DMS114 treated with DMSO at 0.1 percent for 48 hours (cell line): ENCODE results near the gene KIF9.
"Not testable (repeated sequence)": the region's sequence is repeated elsewhere in the genome, so short reads cannot be mapped to it uniquely, and the experiment has no call there.

Source experiments
- DNase-seq: peaks from one replicate; lab custom pipeline; 2025; ENCODE audit not compliant: unreplicated experiment; lab: John Stamatoyannopoulos, UW

KIF9 gene

GRCh38 chr3:47282424-47283192 lies at the start of gene KIF9, which contains the start of gene KLHL18:
Gene KIF9 (minus strand): TSS chr3:47282799. CDS start chr3:47277374, 5,425 bp downstream.
Gene KLHL18 (plus strand): TSS chr3:47282944. CDS start chr3:47282966, 22 bp downstream.
- DNase-seq: peak; percentile 89

- DNase-seq: peak; percentile 32
Observed at GRCh38 chr3:47324278-47324865, 41.8 kb upstream of the KIF9 start.

GRCh38 chr3:47323431-47324277 lies 41.1 kb upstream of the KIF9 start:
- DNase-seq: no peak

- no peak for DNase-seq
Observed at GRCh38 chr3:47319956-47320355, 37.4 kb upstream of the KIF9 start.

GRCh38 chr3:47318916-47319315 lies 36.3 kb upstream of the KIF9 start:
- DNase-seq: no peak

- not testable (repeated sequence) for DNase-seq
Observed at GRCh38 chr3:47316151-47316550, 33.6 kb upstream of the KIF9 start.

- DNase-seq: no peak
Observed at GRCh38 chr3:47315069-47315647, 32.6 kb upstream of the KIF9 start.

GRCh38 chr3:47314056-47314764 lies 31.6 kb upstream of the KIF9 start:
- no peak for DNase-seq

- DNase-seq: no peak
Observed at GRCh38 chr3:47313341-47314055, 30.9 kb upstream of the KIF9 start.

- no peak for DNase-seq
Observed at GRCh38 chr3:47310391-47310790, 27.8 kb upstream of the KIF9 start.

- DNase-seq: not testable (repeated sequence)
Observed at GRCh38 chr3:47309231-47309630, 26.6 kb upstream of the KIF9 start.

GRCh38 chr3:47306022-47306421 lies 23.4 kb upstream of the KIF9 start:
- DNase-seq: no peak

GRCh38 chr3:47301456-47301855 lies 18.9 kb upstream of the KIF9 start:
- DNase-seq: no peak

GRCh38 chr3:47299381-47300318 lies 17.1 kb upstream of the KIF9 start:
- DNase-seq: no peak

- no peak for DNase-seq
Observed at GRCh38 chr3:47298439-47298838, 15.8 kb upstream of the KIF9 start.

GRCh38 chr3:47296562-47297302 lies 14.1 kb upstream of the KIF9 start:
- no peak for DNase-seq

GRCh38 chr3:47295976-47296375 lies 13.4 kb upstream of the KIF9 start:
- no peak for DNase-seq

GRCh38 chr3:47295322-47295721 lies 12.7 kb upstream of the KIF9 start:
- no peak for DNase-seq
